Measurements from ENCODE around the gene TRIM49C. TPM values are rescaled to one million over a fixed set of nuclear protein-coding genes. Genes with fewer than 3 reads are reported as not detected.

Gene TRIM49C
- total and polyA plus RNA-seq, 2 donors (not counting 1 experiment from before 2014, with no cell fraction given), result not detected

Other genes starting within 250 kb of the TRIM49C start
- not detected in 2 replicates for gene TRIM49, start 222.5 kb upstream of the TRIM49C start, total RNA-seq
- not detected in 2 replicates for gene TRIM49, start 222.5 kb upstream of the TRIM49C start, polyA plus RNA-seq
- not detected in 2 replicates for gene TRIM64B, start 152.6 kb upstream of the TRIM49C start, total RNA-seq
- not detected in 2 replicates for gene TRIM64B, start 152.6 kb upstream of the TRIM49C start, polyA plus RNA-seq
- gene TRIM49D1, start 108.9 kb upstream of the TRIM49C start, total RNA-seq, result not detected in 2 replicates
- gene TRIM49D1, start 108.9 kb upstream of the TRIM49C start, polyA plus RNA-seq, result not detected in 2 replicates
- gene TRIM49D2, start 107.0 kb upstream of the TRIM49C start, total RNA-seq, result not detected in 2 replicates
- not detected in 2 replicates for gene TRIM49D2, start 107.0 kb upstream of the TRIM49C start, polyA plus RNA-seq
- not detected in 2 replicates for gene TRIM64, start 65.1 kb upstream of the TRIM49C start, total RNA-seq
- not detected in 2 replicates for gene TRIM64, start 65.1 kb upstream of the TRIM49C start, polyA plus RNA-seq
- not detected in 2 replicates for gene UBTFL1, start 54.8 kb downstream of the TRIM49C start, total RNA-seq
- not detected in 2 replicates for gene UBTFL1, start 54.8 kb downstream of the TRIM49C start, polyA plus RNA-seq
- gene NAALAD2, start 103.6 kb downstream of the TRIM49C start, total RNA-seq, result 0.66 and 0.77 TPM in 2 replicates
- gene NAALAD2, start 103.6 kb downstream of the TRIM49C start, polyA plus RNA-seq, result 0.73 and 2.2 TPM in 2 replicates
- 42.9 and 46.9 TPM in 2 replicates for gene CHORDC1, start 191.9 kb downstream of the TRIM49C start, total RNA-seq
- gene CHORDC1, start 191.9 kb downstream of the TRIM49C start, polyA plus RNA-seq, result 15.8 and 31.7 TPM in 2 replicates